Stimulated activated CD4-positive, alpha-beta T cell treated with anti-CD3 and anti-CD28 coated beads, Interleukin-4, amount 100 ng/mL, for 1 hour (primary cell): ENCODE results near the gene AADACL4.
A peak's percentile ranks its signal among the peaks of the same experiment; 100 is the strongest.
"Not testable (repeated sequence)": the region's sequence is repeated elsewhere in the genome, so short reads cannot be mapped to it uniquely, and the experiment has no call there.

Source experiments
- DNase-seq: peaks from one replicate; pipeline ENCODE4 v3.0.0-alpha.2; 2020

The AADACL4 gene

GRCh38 chr1:12630946-12631530 is 12.8 kb upstream of the AADACL4 start:
- DNase-seq = no peak

- no peak for DNase-seq
These were observed 12.3 kb upstream of the AADACL4 start for GRCh38 chr1:12631571-12631970.

GRCh38 chr1:12634156-12634555 is 9.7 kb upstream of the AADACL4 start:
- no peak for DNase-seq

GRCh38 chr1:12634696-12635202 is 9.1 kb upstream of the AADACL4 start:
- no peak for DNase-seq

- no peak for DNase-seq
These were observed 7.6 kb upstream of the AADACL4 start for GRCh38 chr1:12636098-12636950.

GRCh38 chr1:12637693-12638092 is 6.2 kb upstream of the AADACL4 start:
- DNase-seq = no peak

GRCh38 chr1:12640237-12640957 is 3.5 kb upstream of the AADACL4 start:
- DNase-seq = no peak

GRCh38 chr1:12640958-12641272 is 3.0 kb upstream of the AADACL4 start:
- DNase-seq = no peak

GRCh38 chr1:12643079-12643478 is 806 bp upstream of the AADACL4 start:
- no peak for DNase-seq

GRCh38 chr1:12644237-12644636 is 352 bp downstream of the AADACL4 start:
- no peak for DNase-seq

- no peak for DNase-seq
These were observed 944 bp downstream of the AADACL4 start for GRCh38 chr1:12644829-12645228.

- DNase-seq = not testable (repeated sequence)
These were observed 1.5 kb downstream of the AADACL4 start for GRCh38 chr1:12645401-12645800.

- no peak for DNase-seq
These were observed 4.9 kb downstream of the AADACL4 start for GRCh38 chr1:12648741-12649140.

GRCh38 chr1:12649971-12650421 is 6.1 kb downstream of the AADACL4 start:
- DNase-seq = no peak

GRCh38 chr1:12654004-12654567 is 10.2 kb downstream of the AADACL4 start:
- no peak for DNase-seq

- DNase-seq = no peak
These were observed 10.8 kb downstream of the AADACL4 start for GRCh38 chr1:12654657-12655056.

GRCh38 chr1:12656575-12656974 is 12.7 kb downstream of the AADACL4 start:
- DNase-seq = no peak

GRCh38 chr1:12657060-12657884 is 13.4 kb downstream of the AADACL4 start:
- no peak for DNase-seq

GRCh38 chr1:12657885-12658512 is 14.1 kb downstream of the AADACL4 start:
- not testable (repeated sequence) for DNase-seq

GRCh38 chr1:12658531-12659453 is 14.9 kb downstream of the AADACL4 start:
- peak; percentile 62 for DNase-seq
